ENCODE data around the gene ZNF587. TPM values are rescaled to one million over a fixed set of nuclear protein-coding genes. Genes with fewer than 3 reads are reported as not detected.
"Not testable (repeated sequence)": the region's sequence is repeated elsewhere in the genome, so short reads cannot be mapped to it uniquely, and the experiment has no call there.

The ZNF587 gene
- 10 to 100 TPM; 20.1 to 22.9 TPM for total RNA-seq

GRCh38 chr19:57849666-57850473, at the start of gene ZNF587:
ZNF587 (plus strand) TSS chr19:57849859; CDS start chr19:57850039, 180 bp downstream.
- intact Hi-C loops (cut with DNase I, micrococcal nuclease), result loop anchor here (1.0 to 5.0 kb wide), 7 partner anchors 36 to 415 kb away; partner anchors contain the start of genes ZNF552 (in 2 of the 2), ZNF274 (in 1 of the 2), ZNF417 (in 1 of the 2) and ZNF749 (in 1 of the 2)
- POLR2A ChIA-PET, result interaction anchor here (0.6 to 1.2 kb wide), 3 partner anchors 50 to 141 kb away, joined by 3 read pairs; partner anchors contain the start of gene ZNF154
- H3K27me3 Mint-ChIP-seq; CTCF ChIA-PET; H3K9me3 Mint-ChIP-seq (ENCODE audit: low read depth): not testable (repeated sequence)
- Mint-ChIP-seq H3K27ac (peak within 1 kb of the TSS; percentile 97), H3K36me3 (ENCODE audit: low read depth) (peaks cover 48% of the 10 kb centered on the region), H3K4me1 (peaks cover 23% of the 10 kb centered on the region), H3K4me3 (peak within 1 kb of the TSS; percentile 95)
- DNase-seq (peak; percentile 87), ATAC-seq (peak; percentile 98)

- CTCF ChIA-PET, result interaction anchor here (0.8 to 1.2 kb wide), 2 partner anchors 19 to 419 kb away, joined by 3 read pairs; no protein-coding TSS in a partner anchor
- H3K9me3 Mint-ChIP-seq (ENCODE audit: low read depth), result peaks cover 2% of the 10 kb centered on the region
- no peak overlapping the region for H3K4me3 Mint-ChIP-seq
- POLR2A ChIA-PET, result interaction anchor here (1.0 kb wide), 1 partner anchor 48 kb away, joined by 3 read pairs; the partner anchor contains the start of gene ZNF587
- DNase-seq (no peak), ATAC-seq (no peak)
- peaks cover 38% of the 10 kb centered on the region for H3K36me3 Mint-ChIP-seq (ENCODE audit: low read depth)
- no peak overlapping the region for H3K27ac Mint-ChIP-seq
- H3K4me1 Mint-ChIP-seq, result peaks cover 20% of the 10 kb centered on the region
- intact Hi-C loops (cut with DNase I, micrococcal nuclease), result no loop called here
- H3K27me3 Mint-ChIP-seq, result no peaks in the 10 kb centered on the region
Measured at GRCh38 chr19:57800696-57801095, 49.0 kb upstream of the ZNF587 start.

GRCh38 chr19:57802269-57802668, 47.4 kb upstream of the ZNF587 start:
- H3K27me3 Mint-ChIP-seq, result no peaks in the 10 kb centered on the region
- peaks cover 34% of the 10 kb centered on the region for H3K36me3 Mint-ChIP-seq (ENCODE audit: low read depth)
- ATAC-seq (no peak), DNase-seq (no peak)
- POLR2A ChIA-PET, result no interaction called here
- H3K9me3 Mint-ChIP-seq (ENCODE audit: low read depth), result peaks cover 2% of the 10 kb centered on the region
- no peak overlapping the region for H3K4me3 Mint-ChIP-seq
- intact Hi-C loops (cut with DNase I, micrococcal nuclease), result no loop called here
- CTCF ChIA-PET, result no interaction called here
- peaks cover 20% of the 10 kb centered on the region for H3K4me1 Mint-ChIP-seq
- no peak overlapping the region for H3K27ac Mint-ChIP-seq

- peaks cover 41% of the 10 kb centered on the region for H3K36me3 Mint-ChIP-seq (ENCODE audit: low read depth)
- intact Hi-C loops (cut with DNase I, micrococcal nuclease), result no loop called here
- H3K4me3 Mint-ChIP-seq, result peak overlapping the region; percentile 66
- peaks cover 2% of the 10 kb centered on the region for H3K9me3 Mint-ChIP-seq (ENCODE audit: low read depth)
- H3K27me3 Mint-ChIP-seq, result no peaks in the 10 kb centered on the region
- ATAC-seq (no peak), DNase-seq (no peak)
- CTCF ChIA-PET, result no interaction called here
- peak overlapping the region; percentile 42 for H3K27ac Mint-ChIP-seq
- peaks cover 20% of the 10 kb centered on the region for H3K4me1 Mint-ChIP-seq
- POLR2A ChIA-PET, result no interaction called here
Measured at GRCh38 chr19:57803265-57803593, 46.4 kb upstream of the ZNF587 start.

- Mint-ChIP-seq H3K36me3 (ENCODE audit: low read depth) (peaks cover 45% of the 10 kb centered on the region), H3K27me3 (no peaks in the 10 kb centered on the region), H3K27ac (peak overlapping the region; percentile 42), H3K9me3 (ENCODE audit: low read depth) (peaks cover 2% of the 10 kb centered on the region), H3K4me3 (peak overlapping the region; percentile 66), H3K4me1 (peaks cover 23% of the 10 kb centered on the region)
- ChIA-PET POLR2A (no interaction called here), CTCF (no interaction called here)
- intact Hi-C loops (cut with DNase I, micrococcal nuclease), result no loop called here
- ATAC-seq (peak; percentile 19), DNase-seq (peak; percentile 35)
Measured at GRCh38 chr19:57803594-57804325, 45.9 kb upstream of the ZNF587 start.

GRCh38 chr19:57807541-57807940, 42.1 kb upstream of the ZNF587 start:
- DNase-seq (no peak), ATAC-seq (no peak)
- POLR2A ChIA-PET, result no interaction called here
- no peak overlapping the region for H3K27ac Mint-ChIP-seq
- peaks cover 54% of the 10 kb centered on the region for H3K36me3 Mint-ChIP-seq (ENCODE audit: low read depth)
- H3K9me3 Mint-ChIP-seq (ENCODE audit: low read depth), result no peaks in the 10 kb centered on the region
- no peak overlapping the region for H3K4me3 Mint-ChIP-seq
- H3K4me1 Mint-ChIP-seq, result peaks cover 28% of the 10 kb centered on the region
- CTCF ChIA-PET, result no interaction called here
- intact Hi-C loops (cut with DNase I, micrococcal nuclease), result no loop called here
- no peaks in the 10 kb centered on the region for H3K27me3 Mint-ChIP-seq

GRCh38 chr19:57810410-57811295, 39.0 kb upstream of the ZNF587 start:
- H3K36me3 Mint-ChIP-seq (ENCODE audit: low read depth), result peaks cover 52% of the 10 kb centered on the region
- H3K27ac Mint-ChIP-seq, result peak overlapping the region; percentile 10
- intact Hi-C loops (cut with DNase I, micrococcal nuclease), result loop anchor here (5.0 to 10.0 kb wide), 2 partner anchors 63 to 1496 kb away; partner anchors contain the start of genes ZNF776 (in 1 of the 2) and ZSCAN5A (in 1 of the 2)
- ATAC-seq; DNase-seq; POLR2A ChIA-PET; CTCF ChIA-PET; H3K27me3 Mint-ChIP-seq; H3K4me3 Mint-ChIP-seq; H3K9me3 Mint-ChIP-seq (ENCODE audit: low read depth): not testable (repeated sequence)
- peaks cover 35% of the 10 kb centered on the region for H3K4me1 Mint-ChIP-seq

- peaks cover 41% of the 10 kb centered on the region for H3K4me1 Mint-ChIP-seq
- intact Hi-C loops (cut with DNase I, micrococcal nuclease), result loop anchor here (5.0 to 10.0 kb wide), 2 partner anchors 65 to 1497 kb away; partner anchors contain the start of genes ZNF776 (in 1 of the 2) and ZSCAN5A (in 1 of the 2)
- DNase-seq (no peak), ATAC-seq (peak; percentile 7)
- peak overlapping the region; percentile 68 for H3K27ac Mint-ChIP-seq
- peaks cover 45% of the 10 kb centered on the region for H3K36me3 Mint-ChIP-seq (ENCODE audit: low read depth)
- POLR2A ChIA-PET, result no interaction called here
- no peaks in the 10 kb centered on the region for H3K27me3 Mint-ChIP-seq
- H3K4me3 Mint-ChIP-seq, result no peak overlapping the region
- H3K9me3 Mint-ChIP-seq (ENCODE audit: low read depth), result no peaks in the 10 kb centered on the region
- CTCF ChIA-PET, result no interaction called here
Measured at GRCh38 chr19:57812226-57812625, 37.4 kb upstream of the ZNF587 start.

- ATAC-seq, result peak; percentile 10
- intact Hi-C loops (cut with DNase I, micrococcal nuclease), result loop anchor here (5.0 to 10.0 kb wide), 2 partner anchors 66 to 1498 kb away; partner anchors contain the start of genes ZNF776 (in 1 of the 2) and ZSCAN5A (in 1 of the 2)
- Mint-ChIP-seq H3K4me1 (peaks cover 41% of the 10 kb centered on the region), H3K4me3 (peak overlapping the region; percentile 89), H3K36me3 (ENCODE audit: low read depth) (peaks cover 38% of the 10 kb centered on the region), H3K27ac (peak overlapping the region; percentile 67)
- H3K9me3 Mint-ChIP-seq (ENCODE audit: low read depth); POLR2A ChIA-PET; H3K27me3 Mint-ChIP-seq; CTCF ChIA-PET: not testable (repeated sequence)
- peak; percentile 26 for DNase-seq
Measured at GRCh38 chr19:57812975-57813820, 36.5 kb upstream of the ZNF587 start.

GRCh38 chr19:57813919-57814504, 35.6 kb upstream of the ZNF587 start:
- intact Hi-C loops (cut with DNase I, micrococcal nuclease), result loop anchor here (1.0 to 10.0 kb wide), 9 partner anchors 25 to 1499 kb away; partner anchors contain the start of genes ZNF586 (in 2 of the 2), ZNF587 (in 2 of the 2), ZNF776 (in 2 of the 2) and ZNF417 (in 1 of the 2)
- H3K4me1 Mint-ChIP-seq, result peaks cover 44% of the 10 kb centered on the region
- ATAC-seq (no peak), DNase-seq (no peak)
- H3K36me3 Mint-ChIP-seq (ENCODE audit: low read depth), result peaks cover 32% of the 10 kb centered on the region
- peak overlapping the region; percentile 89 for H3K4me3 Mint-ChIP-seq
- H3K27ac Mint-ChIP-seq, result peak overlapping the region; percentile 75
- H3K9me3 Mint-ChIP-seq (ENCODE audit: low read depth), result no peaks in the 10 kb centered on the region
- no peaks in the 10 kb centered on the region for H3K27me3 Mint-ChIP-seq
- POLR2A ChIA-PET, result no interaction called here
- CTCF ChIA-PET, result no interaction called here
